Keratinocyte (primary cell): ENCODE data around the gene RABL6. TPM values are rescaled to one million over a fixed set of nuclear protein-coding genes. Genes with fewer than 3 reads are reported as not detected.
A peak's percentile ranks its signal among the peaks of the same experiment; 100 is the strongest.
"Not testable (repeated sequence)": the region's sequence is repeated elsewhere in the genome, so short reads cannot be mapped to it uniquely, and the experiment has no call there.

Experiments
- DNase-seq: peaks from one replicate; pipeline ENCODE4 v3.0.0-alpha.2; 2011; ENCODE audit warnings: low read depth, missing footprints, low spot score
- FAIRE-seq: peaks from 2 replicates; lab custom pipeline; 2011; peaks lifted over from hg19 to GRCh38; lab: Jason Lieb, UNC
- H2AFZ ChIP-seq: 2 replicates; pipeline ENCODE4 v1.6.0; 2012; ENCODE audit warnings: low read length, control low read depth, inconsistent platforms; ENCODE audit not compliant: control insufficient read depth
- H3K27ac ChIP-seq: 2 replicates; pipeline ENCODE4 v1.5.1; 2011; ENCODE audit warnings: low read length; ENCODE audit not compliant: control insufficient read depth, insufficient read depth
- H3K27me3 ChIP-seq: 3 replicates; pipeline ENCODE4 v1.6.0; 2011; ENCODE audit warnings: low read length; ENCODE audit not compliant: control insufficient read depth, insufficient read depth; ENCODE audit errors: extremely low read depth
- H3K36me3 ChIP-seq, 2 experiments: 2 replicates in 1 of 2; 3 replicates in 1 of 2; pipeline ENCODE4 v1.5.1; 2011; ENCODE audit warnings: low read length in 2 of 2, mild to moderate bottlenecking in 1 of 2; ENCODE audit not compliant: control insufficient read depth in 2 of 2, insufficient read depth in 2 of 2; ENCODE audit errors: extremely low read depth in 1 of 2
- H3K4me1 ChIP-seq: 3 replicates; pipeline ENCODE4 v1.5.1; 2011; ENCODE audit warnings: low read length; ENCODE audit not compliant: control insufficient read depth, insufficient read depth; ENCODE audit errors: extremely low read depth
- H3K4me2 ChIP-seq: 3 replicates; pipeline ENCODE4 v1.6.0; 2011; ENCODE audit warnings: low read depth, low read length; ENCODE audit not compliant: control insufficient read depth, insufficient read depth; ENCODE audit errors: extremely low read depth
- H3K4me3 ChIP-seq, 3 experiments: fragments of 200-600 bp in 1 of 3; sonication (generic) in 1 of 3; 2 replicates in 2 of 3; 3 replicates in 1 of 3; pipeline ENCODE4 v1.5.1; 2011 to 2016; ENCODE audit warnings: low read length in 3 of 3, mild to moderate bottlenecking in 3 of 3, control low read depth in 2 of 3, inconsistent platforms in 1 of 3, low read depth in 1 of 3, mixed read lengths in 1 of 3, mixed run types in 1 of 3, moderate library complexity in 1 of 3; ENCODE audit not compliant: control insufficient read depth in 2 of 3, insufficient read depth in 2 of 3; ENCODE audit errors: extremely low read depth in 1 of 3
- H3K79me2 ChIP-seq: 2 replicates; pipeline ENCODE4 v1.6.0; 2012; ENCODE audit warnings: low read length; ENCODE audit not compliant: control insufficient read depth, insufficient read depth
- H3K9ac ChIP-seq: 3 replicates; pipeline ENCODE4 v1.6.0; 2011; ENCODE audit warnings: low read length; ENCODE audit not compliant: control insufficient read depth, insufficient read depth; ENCODE audit errors: extremely low read depth
- H3K9me1 ChIP-seq: 3 replicates; pipeline ENCODE4 v1.6.0; 2011; ENCODE audit warnings: low read length; ENCODE audit not compliant: control insufficient read depth, insufficient read depth; ENCODE audit errors: extremely low read depth
- H3K9me3 ChIP-seq: 2 replicates; pipeline ENCODE4 v1.5.1; 2012; ENCODE audit warnings: low read depth, low read length; ENCODE audit not compliant: control insufficient read depth
- H4K20me1 ChIP-seq: 3 replicates; pipeline ENCODE4 v1.6.0; 2011; ENCODE audit warnings: low read length; ENCODE audit not compliant: control insufficient read depth, insufficient read depth; ENCODE audit errors: extremely low read depth
- EZH2 ChIP-seq: IDR thresholded peaks from one replicate; pipeline ENCODE4 v1.6.1; 2012; ENCODE audit warnings: inconsistent platforms, mild to moderate bottlenecking, low read length, moderate library complexity
- dilution Hi-C: fragments of 300-500 bp; cut with MboI; formaldehyde crosslinking; loops from one replicate; pipeline ENCODE4 v1.7.0; 2020; ENCODE audit warnings: low sequenced_read_pairs; ENCODE audit not compliant: extremely low pct_ligation_motif_present
- polyA plus RNA-seq, 5 experiments: library from polyadenylated mRNA; depleted of rRNA in 3 of 5; stranded (reverse) in 3 of 5; stranded (forward) in 1 of 5; unstranded in 1 of 5; fragments of >200 nt; gene quantifications; 1 replicate in 1 of 5; 2 replicates in 3 of 5; 3 replicates in 1 of 5; pipeline versions ENCODE4 v1.2.1 to v1.2.3, GENCODE V29; 2011 to 2012; ENCODE audit warnings: missing spikeins in 2 of 5, low read depth in 1 of 5, low replicate concordance in 1 of 5
- TF ChIP-seq, protein P1 (sequence below), 3 experiments: IDR thresholded peaks in 1 of 3; conservative IDR thresholded peaks in 1 of 3; optimal IDR thresholded peaks in 1 of 3; 2 replicates in 2 of 3; 3 replicates in 1 of 3; pipeline versions ENCODE3 to v1.5.1; 2011; ENCODE audit warnings: low read length in 3 of 3, mild to moderate bottlenecking in 3 of 3, moderate library complexity in 2 of 3, control low read depth in 1 of 3, inconsistent platforms in 1 of 3; ENCODE audit not compliant: insufficient read depth in 2 of 3; ENCODE audit errors: extremely low read depth in 1 of 3

RABL6 gene
- polyA plus RNA-seq, 1 donor (not counting 4 experiments of a cell fraction or from before 2014, with no cell fraction given) = 46.3 TPM

DNA sequence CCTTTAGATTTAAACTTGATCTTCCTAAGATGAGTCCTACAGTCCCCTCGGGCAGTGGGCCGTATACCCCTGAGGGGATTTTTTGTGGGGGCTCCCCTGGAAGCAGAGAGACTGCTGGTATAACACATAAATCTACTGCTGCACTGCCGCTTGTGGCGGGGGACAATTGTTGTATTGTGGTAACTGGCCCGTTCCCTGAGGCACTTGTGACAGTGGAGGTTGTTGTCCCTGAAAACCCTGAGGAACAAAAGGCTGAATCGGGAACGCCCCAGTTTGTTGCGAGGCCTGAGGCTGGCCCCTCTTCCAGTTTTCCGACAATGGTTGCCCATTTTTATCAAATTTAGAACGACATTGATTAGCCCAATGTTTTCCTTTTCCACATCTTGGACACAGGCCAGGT is 21.3 kb upstream of the RABL6 start:
- no peak overlapping the region for H3K27ac ChIP-seq
- H3K4me2 ChIP-seq = no peak overlapping the region
- no peaks in the 10 kb centered on the region for H3K27me3 ChIP-seq
- dilution Hi-C loops = no loop called here
- DNase-seq (no peak), FAIRE-seq (no peak)
- H3K4me3 ChIP-seq = no peak overlapping the region
- no peaks in the 10 kb centered on the region for H3K36me3 ChIP-seq
- H3K79me2 ChIP-seq = peaks cover 1% of the 10 kb centered on the region
- H3K4me1 ChIP-seq = peaks cover 7% of the 10 kb centered on the region
- H3K9me1 ChIP-seq = no peaks in the 10 kb centered on the region
- TF ChIP-seq, protein P1, sequence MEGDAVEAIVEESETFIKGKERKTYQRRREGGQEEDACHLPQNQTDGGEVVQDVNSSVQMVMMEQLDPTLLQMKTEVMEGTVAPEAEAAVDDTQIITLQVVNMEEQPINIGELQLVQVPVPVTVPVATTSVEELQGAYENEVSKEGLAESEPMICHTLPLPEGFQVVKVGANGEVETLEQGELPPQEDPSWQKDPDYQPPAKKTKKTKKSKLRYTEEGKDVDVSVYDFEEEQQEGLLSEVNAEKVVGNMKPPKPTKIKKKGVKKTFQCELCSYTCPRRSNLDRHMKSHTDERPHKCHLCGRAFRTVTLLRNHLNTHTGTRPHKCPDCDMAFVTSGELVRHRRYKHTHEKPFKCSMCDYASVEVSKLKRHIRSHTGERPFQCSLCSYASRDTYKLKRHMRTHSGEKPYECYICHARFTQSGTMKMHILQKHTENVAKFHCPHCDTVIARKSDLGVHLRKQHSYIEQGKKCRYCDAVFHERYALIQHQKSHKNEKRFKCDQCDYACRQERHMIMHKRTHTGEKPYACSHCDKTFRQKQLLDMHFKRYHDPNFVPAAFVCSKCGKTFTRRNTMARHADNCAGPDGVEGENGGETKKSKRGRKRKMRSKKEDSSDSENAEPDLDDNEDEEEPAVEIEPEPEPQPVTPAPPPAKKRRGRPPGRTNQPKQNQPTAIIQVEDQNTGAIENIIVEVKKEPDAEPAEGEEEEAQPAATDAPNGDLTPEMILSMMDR (optimal IDR thresholded peaks at IDR 0.05 in 1 of 3, IDR thresholded peaks at IDR 0.05 in 1 of 3, conservative IDR thresholded peaks at IDR 0.05 in 1 of 3; ENCODE audit: extremely low read depth in 1 of 3, insufficient read depth in 2 of 3, low read length in 3 of 3) = no peak
- TF ChIP-seq EZH2 = no peak
- H2AFZ ChIP-seq = no peak overlapping the region
- H3K9me3 ChIP-seq = no peaks in the 10 kb centered on the region
- H3K9ac ChIP-seq = no peak overlapping the region
- no peaks in the 10 kb centered on the region for H4K20me1 ChIP-seq

GRCh38 chr9:136786983-136787382 is 20.8 kb upstream of the RABL6 start:
- FAIRE-seq, H3K79me2 ChIP-seq, dilution Hi-C loops, H3K27me3 ChIP-seq, H3K36me3 ChIP-seq, H3K27ac ChIP-seq, H3K4me2 ChIP-seq, H3K9me1 ChIP-seq, H2AFZ ChIP-seq, H3K9me3 ChIP-seq, H4K20me1 ChIP-seq, DNase-seq, H3K4me3 ChIP-seq, H3K9ac ChIP-seq: not testable (repeated sequence)
- H3K4me1 ChIP-seq = peaks cover 10% of the 10 kb centered on the region

DNA sequence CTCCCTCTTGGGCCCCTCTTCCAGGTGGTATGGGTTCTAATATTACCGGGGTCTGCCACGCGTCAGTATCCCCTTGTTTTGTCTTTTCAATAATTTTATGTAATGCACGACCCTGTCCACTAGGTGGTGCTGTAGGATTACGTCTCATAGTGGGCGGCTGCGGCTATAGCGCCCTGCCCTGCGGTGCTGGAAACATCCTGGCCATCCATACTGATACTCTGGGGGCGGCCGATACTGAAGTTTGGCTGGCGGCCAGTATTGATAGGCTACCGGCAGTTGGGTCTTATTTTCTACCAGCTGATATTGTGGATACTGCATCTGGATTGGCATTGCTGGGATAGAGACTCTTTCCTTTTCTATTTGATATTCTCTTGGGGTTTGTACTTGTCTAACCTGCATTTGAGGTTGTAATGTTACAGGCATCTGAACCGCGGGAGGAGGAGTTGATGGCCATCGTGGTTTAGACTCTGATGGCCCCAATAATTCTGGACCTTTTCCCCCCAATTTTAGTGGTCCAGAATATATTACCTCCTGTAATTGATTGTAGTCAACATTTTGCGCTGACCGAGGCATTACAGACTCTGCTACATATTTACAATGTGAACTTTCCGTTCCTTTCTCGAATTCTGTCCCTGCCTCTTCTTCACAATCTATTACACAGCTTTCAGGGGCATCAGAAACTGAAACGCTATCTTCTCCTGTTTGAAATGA is 19.9 kb upstream of the RABL6 start:
- Histone ChIP-seq H2AFZ (no peak overlapping the region), H3K9ac (no peak overlapping the region), H3K27me3 (no peaks in the 10 kb centered on the region), H3K4me1 (peaks cover 17% of the 10 kb centered on the region), H3K4me3 (no peak overlapping the region), H3K36me3 (peaks cover 5 to 7% of the 10 kb centered on the region in 2 experiments), H3K4me2 (peak overlapping the region; percentile 10), H3K9me1 (no peaks in the 10 kb centered on the region), H3K9me3 (no peaks in the 10 kb centered on the region), H3K79me2 (peaks cover 9% of the 10 kb centered on the region), H3K27ac (no peak overlapping the region), H4K20me1 (peaks cover 9% of the 10 kb centered on the region)
- no peak for TF ChIP-seq EZH2
- TF ChIP-seq, protein P1 (optimal IDR thresholded peaks at IDR 0.05 in 1 of 3, IDR thresholded peaks at IDR 0.05 in 1 of 3, conservative IDR thresholded peaks at IDR 0.05 in 1 of 3; ENCODE audit: extremely low read depth in 1 of 3, insufficient read depth in 2 of 3, low read length in 3 of 3) = peak; percentile 73 to 85 (median 79)
- no peak for DNase-seq
- no peak for FAIRE-seq
- dilution Hi-C loops = no loop called here
